Caco-2 (cell line): Measurements from ENCODE around the gene ZKSCAN3. TPM values are rescaled to one million over a fixed set of nuclear protein-coding genes. Genes with fewer than 3 reads are reported as not detected.

Experiments
- BruUV-seq: library from RNA; stranded (reverse); fragments of 400-500 nt; replicated peaks from 2 replicates; lab custom pipeline; 2021; lab: Mats Ljungman, UMichigan
- CTCF ChIA-PET: fragments of 300-600 bp; sonication (Branson Sonifier 250); formaldehyde crosslinking; loops from one replicate; lab custom pipeline; 2022; ENCODE audit warnings: antibody characterized with exemption; lab: Charles Lee
- POLR2A ChIA-PET: fragments of 300-600 bp; sonication (Branson Sonifier 250); formaldehyde crosslinking; loops from one replicate; lab custom pipeline; 2022; ENCODE audit warnings: antibody characterized with exemption; lab: Charles Lee
- DNase-seq, 2 experiments: peaks; one replicate each; pipeline versions ENCODE4 v3.0.0 to v3.0.0-alpha.2; 2020 to 2022
- H3K27me3 ChIP-seq: replicated peaks from 2 replicates; pipeline ENCODE4 v1.6.0; 2011; ENCODE audit warnings: low read length; ENCODE audit not compliant: control insufficient read depth, insufficient read depth
- H3K36me3 ChIP-seq: 2 replicates; pipeline ENCODE4 v1.5.1; 2011; ENCODE audit warnings: low read length; ENCODE audit not compliant: control insufficient read depth, insufficient read depth
- H3K4me1 ChIP-seq: fragments of 250-450 bp; sonication (Bioruptor Pico); 2 replicates; pipeline ENCODE4 v1.5.1; 2020; ENCODE audit warnings: mild to moderate bottlenecking
- H3K4me3 ChIP-seq: 2 replicates; pipeline ENCODE4 v1.5.1; 2011; ENCODE audit warnings: low read depth, mild to moderate bottlenecking, control low read depth, low read length
- H3K9me3 ChIP-seq: fragments of 250-450 bp; sonication (Bioruptor Pico); 2 replicates; pipeline ENCODE4 v1.5.1; 2020; ENCODE audit warnings: mild to moderate bottlenecking, moderate library complexity
- H3K27ac Mint-ChIP-seq: one replicate; pipeline ENCODE4 v1.8.0; 2022; ENCODE audit warnings: mixed read lengths; ENCODE audit not compliant: unreplicated experiment
- H3K27me3 Mint-ChIP-seq: one replicate; pipeline ENCODE4 v1.8.0; 2022; ENCODE audit warnings: mixed read lengths; ENCODE audit not compliant: insufficient read depth, unreplicated experiment
- H3K36me3 Mint-ChIP-seq: one replicate; pipeline ENCODE4 v1.8.0; 2022; ENCODE audit warnings: mild to moderate bottlenecking, mixed read lengths; ENCODE audit not compliant: insufficient read depth, unreplicated experiment
- H3K4me1 Mint-ChIP-seq: one replicate; pipeline ENCODE4 v1.8.0; 2022; ENCODE audit warnings: low read depth, mixed read lengths; ENCODE audit not compliant: unreplicated experiment
- H3K4me3 Mint-ChIP-seq: one replicate; pipeline ENCODE4 v1.8.0; 2022; ENCODE audit warnings: mild to moderate bottlenecking, moderate library complexity, mixed read lengths; ENCODE audit not compliant: unreplicated experiment
- H3K9me3 Mint-ChIP-seq: one replicate; pipeline ENCODE4 v1.8.0; 2022; ENCODE audit warnings: mixed read lengths; ENCODE audit not compliant: unreplicated experiment
- intact Hi-C: fragments of 100-400 bp; cut with micrococcal nuclease; formaldehyde crosslinking; loops from one replicate; pipeline ENCODE4 v1.10.0; 2022; ENCODE audit not compliant: unreplicated experiment
- total RNA-seq: library from RNA; stranded (reverse); gene quantifications from 2 replicates; pipeline ENCODE4 v1.2.3, GENCODE V29; 2022
- TF ChIP-seq, protein P1 (sequence below), 2 experiments: fragments of 200-600 bp in 1 of 2; IDR thresholded peaks; 1 replicate in 1 of 2; 2 replicates in 1 of 2; pipeline versions ENCODE4 v1.5.1 to v1.8.0; 2011 to 2022; ENCODE audit warnings: antibody characterized with exemption in 1 of 2, control low read depth in 1 of 2, inconsistent platforms in 1 of 2, low read depth in 1 of 2, low read length in 1 of 2, mild to moderate bottlenecking in 1 of 2, moderate library complexity in 1 of 2; ENCODE audit not compliant: insufficient read depth in 1 of 2, severe bottlenecking in 1 of 2, unreplicated experiment in 1 of 2

ZKSCAN3 gene
- total RNA-seq, 1 experiment from 2014 or later, result 4.3 TPM

GRCh38 chr6:28330041-28330440, 19.7 kb upstream of the ZKSCAN3 start:
- H3K9me3 ChIP-seq, result peaks cover 14% of the 10 kb centered on the region
- TF ChIP-seq, protein P1, sequence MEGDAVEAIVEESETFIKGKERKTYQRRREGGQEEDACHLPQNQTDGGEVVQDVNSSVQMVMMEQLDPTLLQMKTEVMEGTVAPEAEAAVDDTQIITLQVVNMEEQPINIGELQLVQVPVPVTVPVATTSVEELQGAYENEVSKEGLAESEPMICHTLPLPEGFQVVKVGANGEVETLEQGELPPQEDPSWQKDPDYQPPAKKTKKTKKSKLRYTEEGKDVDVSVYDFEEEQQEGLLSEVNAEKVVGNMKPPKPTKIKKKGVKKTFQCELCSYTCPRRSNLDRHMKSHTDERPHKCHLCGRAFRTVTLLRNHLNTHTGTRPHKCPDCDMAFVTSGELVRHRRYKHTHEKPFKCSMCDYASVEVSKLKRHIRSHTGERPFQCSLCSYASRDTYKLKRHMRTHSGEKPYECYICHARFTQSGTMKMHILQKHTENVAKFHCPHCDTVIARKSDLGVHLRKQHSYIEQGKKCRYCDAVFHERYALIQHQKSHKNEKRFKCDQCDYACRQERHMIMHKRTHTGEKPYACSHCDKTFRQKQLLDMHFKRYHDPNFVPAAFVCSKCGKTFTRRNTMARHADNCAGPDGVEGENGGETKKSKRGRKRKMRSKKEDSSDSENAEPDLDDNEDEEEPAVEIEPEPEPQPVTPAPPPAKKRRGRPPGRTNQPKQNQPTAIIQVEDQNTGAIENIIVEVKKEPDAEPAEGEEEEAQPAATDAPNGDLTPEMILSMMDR (IDR thresholded peaks at IDR 0.05; ENCODE audit: insufficient read depth in 1 of 2, low read depth in 1 of 2, low read length in 1 of 2, severe bottlenecking in 1 of 2, unreplicated experiment in 1 of 2), result no peak

GRCh38 chr6:28333047-28333446, 16.7 kb upstream of the ZKSCAN3 start:
- no peak overlapping the region for H3K27ac Mint-ChIP-seq
- H3K27me3 Mint-ChIP-seq, result no peaks in the 10 kb centered on the region
- intact Hi-C loops, result no loop called here
- ChIA-PET POLR2A (no interaction called here), CTCF (no interaction called here)
- H3K36me3 Mint-ChIP-seq, result peaks cover 5% of the 10 kb centered on the region
- no peak for DNase-seq
- no peaks in the 10 kb centered on the region; the same call in 1 of the 2 replicates for H3K4me1 ChIP-seq
- BruUV-seq, result no TSS peak
- H3K4me3 ChIP-seq, result no peak overlapping the region
- TF ChIP-seq, protein P1 (IDR thresholded peaks at IDR 0.05; ENCODE audit: insufficient read depth in 1 of 2, low read depth in 1 of 2, low read length in 1 of 2, severe bottlenecking in 1 of 2, unreplicated experiment in 1 of 2), result no peak
- no peak overlapping the region for H3K4me3 Mint-ChIP-seq
- peaks cover 9% of the 10 kb centered on the region for H3K9me3 Mint-ChIP-seq
- H3K4me1 Mint-ChIP-seq, result peaks cover 16% of the 10 kb centered on the region
- H3K9me3 ChIP-seq, result no peaks in the 10 kb centered on the region; the same call in 1 of the 2 replicates
- H3K27me3 ChIP-seq, result no peaks in the 10 kb centered on the region
- no peaks in the 10 kb centered on the region for H3K36me3 ChIP-seq

More at GRCh38 chr6:28330041-28330440, 19.7 kb upstream of the ZKSCAN3 start:
- CTCF ChIA-PET, result no interaction called here
- POLR2A ChIA-PET, result no interaction called here
- H3K4me3 ChIP-seq, result no peak overlapping the region
- no peak for DNase-seq
- H3K27me3 Mint-ChIP-seq, result no peaks in the 10 kb centered on the region
- peaks cover 28% of the 10 kb centered on the region for H3K9me3 Mint-ChIP-seq
- peaks cover 3% of the 10 kb centered on the region for H3K36me3 ChIP-seq
- H3K27ac Mint-ChIP-seq, result no peak overlapping the region
- no peaks in the 10 kb centered on the region for H3K4me1 ChIP-seq
- intact Hi-C loops, result no loop called here
- H3K36me3 Mint-ChIP-seq, result peaks cover 5% of the 10 kb centered on the region
- BruUV-seq, result no TSS peak
- H3K27me3 ChIP-seq, result no peaks in the 10 kb centered on the region
- no peak overlapping the region for H3K4me3 Mint-ChIP-seq
- H3K4me1 Mint-ChIP-seq, result peaks cover 14% of the 10 kb centered on the region

DNA sequence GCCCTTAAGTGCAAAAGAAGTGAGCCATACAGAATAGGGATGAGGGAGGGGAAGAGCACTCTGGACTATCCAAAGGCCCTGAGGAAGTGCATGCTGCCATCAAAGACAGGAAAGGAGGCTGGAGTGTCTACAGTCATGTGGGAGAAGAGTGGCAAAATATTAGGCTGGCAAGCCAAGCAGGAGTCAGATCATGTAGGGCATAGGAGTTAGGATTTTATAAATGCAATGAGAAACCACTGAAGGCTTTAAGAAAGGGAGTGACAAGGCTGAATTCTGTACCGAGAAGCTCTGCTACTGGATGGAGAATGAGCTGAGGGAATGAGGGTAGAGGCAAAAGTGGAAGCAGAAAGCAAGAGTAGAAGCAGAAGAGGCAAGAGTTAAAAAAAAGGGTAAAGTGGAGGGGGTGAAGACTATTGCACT, 16.1 kb upstream of the ZKSCAN3 start:
- H3K4me1 ChIP-seq, result no peaks in the 10 kb centered on the region; the same call in 1 of the 2 replicates
- Mint-ChIP-seq H3K27me3 (no peaks in the 10 kb centered on the region), H3K4me3 (no peak overlapping the region), H3K9me3 (peaks cover 7% of the 10 kb centered on the region), H3K36me3 (peaks cover 5% of the 10 kb centered on the region), H3K27ac (no peak overlapping the region), H3K4me1 (peaks cover 16% of the 10 kb centered on the region)
- DNase-seq, result no peak
- CTCF ChIA-PET, result no interaction called here
- TF ChIP-seq, protein P1 (IDR thresholded peaks at IDR 0.05; ENCODE audit: insufficient read depth in 1 of 2, low read depth in 1 of 2, low read length in 1 of 2, severe bottlenecking in 1 of 2, unreplicated experiment in 1 of 2), result no peak
- no peak overlapping the region for H3K4me3 ChIP-seq
- intact Hi-C loops, result loop anchor here (2.0 kb wide), 1 partner anchor 15 kb away; the partner anchor contains the start of gene ZKSCAN3
- no TSS peak for BruUV-seq
- no peaks in the 10 kb centered on the region for H3K36me3 ChIP-seq
- H3K27me3 ChIP-seq, result no peaks in the 10 kb centered on the region
- POLR2A ChIA-PET, result no interaction called here
- H3K9me3 ChIP-seq, result no peaks in the 10 kb centered on the region; the same call in 1 of the 2 replicates
